ENCODE results near the gene CD38. TPM values are rescaled to one million over a fixed set of nuclear protein-coding genes. Genes with fewer than 3 reads are reported as not detected.

CD38 gene
- total RNA-seq, 1 donor from 2014 or later, result not detected

- FAIRE-seq, result peak; percentile 88
Observed at GRCh38 chr4:15893962-15894361, 115.8 kb downstream of the CD38 start.

GRCh38 chr4:15894393-15894792 is 116.3 kb downstream of the CD38 start:
- FAIRE-seq, result no peak
- no peaks in the 10 kb centered on the region for H3K27me3 ChIP-seq (ENCODE audit: control insufficient read depth, insufficient read depth, low read length)
- H3K36me3 ChIP-seq (ENCODE audit: control insufficient read depth, insufficient read depth, low read length), result no peaks in the 10 kb centered on the region
- no peak for DNase-seq (ENCODE audit: low read depth)
- TF ChIP-seq CTCF (IDR thresholded peaks at IDR 0.05; ENCODE audit: insufficient read depth, low read length, severe bottlenecking), result no peak
- H3K4me3 ChIP-seq (ENCODE audit: low read depth, low read length), result no peak overlapping the region

More at GRCh38 chr4:15893962-15894361, 115.8 kb downstream of the CD38 start:
- TF ChIP-seq CTCF (IDR thresholded peaks at IDR 0.05; ENCODE audit: insufficient read depth, low read length, severe bottlenecking), result no peak
- peak; percentile 100 for DNase-seq (ENCODE audit: low read depth)
- Histone ChIP-seq H3K36me3 (ENCODE audit: control insufficient read depth, insufficient read depth, low read length) (no peaks in the 10 kb centered on the region), H3K27me3 (ENCODE audit: control insufficient read depth, insufficient read depth, low read length) (no peaks in the 10 kb centered on the region), H3K4me3 (ENCODE audit: low read depth, low read length) (no peak overlapping the region)

GRCh38 chr4:15894921-15895916 is 117.1 kb downstream of the CD38 start:
- Histone ChIP-seq H3K27me3 (ENCODE audit: control insufficient read depth, insufficient read depth, low read length) (no peaks in the 10 kb centered on the region), H3K4me3 (ENCODE audit: low read depth, low read length) (no peak overlapping the region), H3K36me3 (ENCODE audit: control insufficient read depth, insufficient read depth, low read length) (no peaks in the 10 kb centered on the region)
- no peak for TF ChIP-seq CTCF (IDR thresholded peaks at IDR 0.05; ENCODE audit: insufficient read depth, low read length, severe bottlenecking)
- FAIRE-seq, result no peak
- DNase-seq (ENCODE audit: low read depth), result peak; percentile 92

GRCh38 chr4:15897577-15897976 is 119.4 kb downstream of the CD38 start:
- Histone ChIP-seq H3K27me3 (ENCODE audit: control insufficient read depth, insufficient read depth, low read length) (no peaks in the 10 kb centered on the region), H3K4me3 (ENCODE audit: low read depth, low read length) (no peak overlapping the region), H3K36me3 (ENCODE audit: control insufficient read depth, insufficient read depth, low read length) (no peaks in the 10 kb centered on the region)
- DNase-seq (ENCODE audit: low read depth) (no peak), FAIRE-seq (no peak)
- TF ChIP-seq CTCF (IDR thresholded peaks at IDR 0.05; ENCODE audit: insufficient read depth, low read length, severe bottlenecking), result no peak

GRCh38 chr4:15898902-15899301 is 120.8 kb downstream of the CD38 start:
- H3K4me3 ChIP-seq (ENCODE audit: low read depth, low read length), result no peak overlapping the region
- FAIRE-seq (no peak), DNase-seq (ENCODE audit: low read depth) (peak; percentile 55)
- H3K27me3 ChIP-seq (ENCODE audit: control insufficient read depth, insufficient read depth, low read length), result no peaks in the 10 kb centered on the region
- TF ChIP-seq CTCF (IDR thresholded peaks at IDR 0.05; ENCODE audit: insufficient read depth, low read length, severe bottlenecking), result no peak
- no peaks in the 10 kb centered on the region for H3K36me3 ChIP-seq (ENCODE audit: control insufficient read depth, insufficient read depth, low read length)
